OCI-M2 (cell line): Measurements from ENCODE around the gene LRP11.
"Not testable (repeated sequence)": the region's sequence is repeated elsewhere in the genome, so short reads cannot be mapped to it uniquely, and the experiment has no call there.

Experiments
- DNase-seq: peaks from one replicate; lab custom pipeline; 2025; ENCODE audit not compliant: unreplicated experiment; lab: John Stamatoyannopoulos, UW

Gene LRP11

DNA sequence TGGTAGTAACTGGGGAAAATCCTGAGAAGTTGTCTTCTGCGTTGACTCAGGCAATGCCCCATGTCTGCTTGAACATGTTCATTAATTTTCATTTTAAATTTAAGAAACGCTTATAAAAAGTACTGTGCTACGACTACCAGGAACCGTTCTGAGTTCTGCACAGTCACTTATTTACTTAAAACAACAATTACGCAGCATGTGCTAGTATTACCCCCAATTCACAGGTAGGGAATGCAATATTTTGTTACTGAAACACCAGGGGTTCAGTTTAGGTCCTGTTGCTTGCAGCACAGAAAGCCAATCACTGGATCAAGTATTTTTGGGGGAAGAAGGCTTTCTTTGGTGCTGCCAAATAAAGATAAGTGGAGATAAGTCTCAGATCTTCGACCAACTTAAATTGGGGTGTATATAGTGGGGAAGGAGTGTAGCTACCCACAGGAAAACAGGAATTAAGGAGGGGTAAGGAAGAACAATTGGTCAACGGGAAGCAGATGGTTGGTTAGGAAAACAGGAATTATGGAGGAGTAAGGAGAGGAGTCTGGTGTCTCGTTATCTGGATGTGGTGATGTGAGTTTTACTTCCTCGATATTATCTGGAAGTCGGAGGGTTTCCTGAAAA lies 5.2 kb upstream of the LRP11 start:
- DNase-seq, result no peak

DNA sequence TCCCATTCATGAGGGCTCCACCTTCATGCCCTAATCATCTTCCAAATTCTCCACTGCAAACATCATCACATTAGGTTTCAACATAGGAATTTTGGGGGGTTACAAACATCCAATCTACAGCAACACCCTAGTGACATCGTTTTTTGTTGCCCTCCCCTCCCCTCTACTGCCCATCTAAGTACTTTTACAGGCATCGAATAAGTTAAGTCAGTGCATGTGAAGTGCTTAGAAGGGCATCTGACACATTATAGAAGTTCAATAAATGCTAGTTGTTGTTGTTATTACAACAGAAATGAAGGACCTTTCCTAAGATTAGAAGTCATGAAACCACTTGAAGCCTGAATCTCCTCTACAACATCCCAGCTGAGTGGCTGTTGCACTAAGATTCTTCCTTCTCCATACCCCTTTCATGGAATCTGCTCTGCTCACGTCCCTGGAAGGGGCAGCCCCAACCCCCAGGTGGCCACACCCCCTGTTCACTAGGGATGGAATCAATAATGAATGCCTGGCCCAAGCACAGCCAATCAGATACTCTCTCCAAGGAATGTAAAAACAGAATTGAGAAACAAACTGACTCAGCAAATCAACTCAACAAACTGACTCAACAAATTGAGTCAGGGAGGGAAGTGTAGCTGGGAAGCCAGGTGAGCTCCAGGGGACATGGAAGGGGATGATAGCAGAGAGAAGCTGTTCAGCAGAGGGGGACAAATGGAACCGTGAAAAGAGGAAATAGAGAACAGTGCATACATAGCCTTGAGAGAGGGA lies 3.9 kb upstream of the LRP11 start:
- DNase-seq, result no peak

DNA sequence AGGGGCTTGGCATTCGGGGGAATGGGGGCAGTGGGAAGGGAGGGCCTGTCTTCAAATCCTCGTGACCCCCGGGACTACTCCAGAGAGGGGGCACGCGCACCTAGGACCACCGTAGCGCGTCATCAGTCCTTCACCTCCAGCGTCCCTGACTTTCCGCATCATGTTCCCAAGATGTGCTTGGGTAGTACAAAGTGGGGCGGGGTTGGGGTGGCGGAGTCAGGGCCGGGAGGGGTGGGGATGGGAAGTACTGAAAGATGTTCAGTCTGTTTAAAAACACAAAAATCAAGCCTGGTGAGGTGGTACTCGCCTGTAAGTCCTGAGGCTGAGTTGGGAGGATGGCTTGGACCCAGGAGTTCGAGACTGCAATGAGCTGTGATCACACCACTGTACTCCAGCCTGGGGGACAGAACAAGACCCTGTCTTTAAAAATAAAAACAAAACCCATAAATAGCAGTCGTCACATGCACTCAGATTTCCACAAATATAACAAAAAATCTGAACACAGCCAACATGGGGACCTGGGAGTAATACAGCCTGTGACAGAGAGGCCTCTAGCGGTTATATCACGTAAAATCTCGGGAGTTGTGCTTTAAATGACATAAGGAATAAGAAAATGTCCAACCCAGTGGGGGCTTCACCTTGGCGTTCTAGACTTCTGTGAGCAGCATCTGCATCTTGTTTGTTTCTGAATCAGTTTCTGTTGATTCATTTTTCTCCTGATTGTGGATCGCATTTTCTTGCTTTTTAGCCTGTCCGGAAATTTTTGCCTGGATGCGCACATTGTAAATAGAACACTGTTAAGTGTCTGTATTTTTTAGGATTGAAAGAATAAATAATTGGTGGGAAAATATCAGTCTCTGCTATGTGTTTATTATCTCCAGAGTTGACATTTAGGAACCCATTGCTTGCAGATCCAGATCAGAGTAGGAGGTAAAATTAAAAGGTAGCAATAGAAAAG lies 698 bp upstream of the LRP11 start:
- DNase-seq, result no peak

DNA sequence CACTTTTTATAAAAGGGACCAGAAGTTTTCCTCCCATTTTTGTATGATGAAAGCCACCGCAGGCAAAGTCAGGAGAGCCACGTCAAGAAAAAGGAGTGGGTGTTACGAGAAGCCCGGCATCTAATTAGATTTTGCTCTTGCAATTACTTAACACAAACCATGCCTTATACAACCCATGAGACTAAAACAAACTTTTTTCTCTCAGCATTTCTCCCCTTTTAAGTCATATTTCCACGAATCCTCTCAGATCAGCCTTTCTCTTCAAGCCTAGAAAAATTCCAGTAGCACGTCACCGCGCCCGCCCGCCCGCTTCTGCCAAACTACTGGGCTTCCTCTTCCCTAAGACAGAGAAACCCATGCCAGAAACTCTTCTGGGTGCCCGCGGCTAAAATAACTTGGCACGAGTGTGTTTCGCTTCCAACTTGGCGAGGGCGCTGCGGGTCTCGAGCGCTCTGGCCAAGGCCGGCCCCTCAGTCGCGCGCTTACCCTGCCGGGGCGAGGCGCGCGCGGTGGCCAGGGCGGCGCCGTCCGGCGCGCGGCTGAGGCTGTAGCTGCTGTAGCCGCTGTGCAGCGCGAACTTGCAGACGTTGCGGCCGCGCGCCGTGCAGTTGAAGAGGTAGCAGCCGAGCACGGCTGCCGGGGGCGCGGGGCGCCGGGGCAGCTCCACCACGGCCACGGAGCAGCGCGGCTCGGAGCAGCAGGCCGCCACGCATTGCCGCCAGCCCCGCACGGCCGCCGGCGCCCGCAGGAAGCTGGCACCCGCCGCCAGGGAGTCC lies 1.0 kb downstream of the LRP11 start:
- DNase-seq, result no peak

DNA sequence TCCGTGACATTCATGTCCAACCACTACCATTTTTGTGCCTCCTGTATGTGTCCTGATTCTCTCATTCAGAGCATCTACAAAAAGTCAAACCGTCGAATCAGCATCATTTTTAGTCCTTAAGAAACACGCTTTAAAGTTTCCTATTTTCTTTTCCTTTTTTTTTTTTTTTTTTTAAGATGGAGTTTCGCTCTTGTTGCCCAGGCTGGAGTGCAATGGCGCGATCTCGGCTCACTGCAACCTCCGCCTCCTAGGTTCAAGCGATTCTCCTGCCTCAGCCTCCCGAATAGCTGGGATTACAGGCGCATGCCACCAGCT lies 1.8 kb downstream of the LRP11 start:
- DNase-seq, result not testable (repeated sequence)

DNA sequence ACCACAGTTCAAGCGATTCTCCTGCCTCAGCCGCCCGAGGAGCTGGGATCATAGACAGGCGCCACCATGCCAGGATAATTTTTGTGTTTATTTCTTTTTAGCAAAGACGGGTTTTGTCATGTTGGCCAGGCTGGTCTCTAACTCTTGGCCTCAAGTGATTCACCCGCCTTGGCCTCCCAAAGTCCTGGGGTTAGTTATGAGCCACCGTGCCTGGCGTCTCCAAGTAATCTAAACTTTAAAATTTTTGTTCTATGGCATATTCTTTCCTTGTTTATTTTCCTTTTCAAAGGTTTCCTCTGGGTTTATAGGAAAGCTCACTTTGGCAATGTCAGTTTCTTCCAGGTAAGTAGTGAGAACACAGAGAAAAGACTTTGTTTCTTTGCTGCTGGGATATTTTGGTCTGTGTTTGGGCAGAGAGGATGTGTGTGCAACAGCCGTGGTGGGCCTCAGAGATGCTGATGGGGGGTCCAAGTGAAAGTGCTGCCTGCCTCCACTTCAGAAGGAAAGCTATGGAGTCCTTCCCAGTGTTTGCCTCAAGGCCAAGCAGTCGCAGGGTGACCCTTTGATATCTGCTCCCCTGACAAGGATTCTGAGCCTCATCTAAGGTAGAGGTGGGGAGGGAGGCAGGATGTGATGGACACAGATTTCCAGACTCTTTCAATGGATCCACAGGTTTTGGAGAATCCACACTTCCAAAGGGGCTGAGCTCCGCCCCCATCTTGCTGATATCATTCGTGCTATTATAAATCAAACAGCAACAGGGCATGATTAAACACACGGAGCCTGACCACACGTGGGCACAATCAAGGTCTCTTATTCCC lies 2.3 kb downstream of the LRP11 start:
- DNase-seq, result no peak

DNA sequence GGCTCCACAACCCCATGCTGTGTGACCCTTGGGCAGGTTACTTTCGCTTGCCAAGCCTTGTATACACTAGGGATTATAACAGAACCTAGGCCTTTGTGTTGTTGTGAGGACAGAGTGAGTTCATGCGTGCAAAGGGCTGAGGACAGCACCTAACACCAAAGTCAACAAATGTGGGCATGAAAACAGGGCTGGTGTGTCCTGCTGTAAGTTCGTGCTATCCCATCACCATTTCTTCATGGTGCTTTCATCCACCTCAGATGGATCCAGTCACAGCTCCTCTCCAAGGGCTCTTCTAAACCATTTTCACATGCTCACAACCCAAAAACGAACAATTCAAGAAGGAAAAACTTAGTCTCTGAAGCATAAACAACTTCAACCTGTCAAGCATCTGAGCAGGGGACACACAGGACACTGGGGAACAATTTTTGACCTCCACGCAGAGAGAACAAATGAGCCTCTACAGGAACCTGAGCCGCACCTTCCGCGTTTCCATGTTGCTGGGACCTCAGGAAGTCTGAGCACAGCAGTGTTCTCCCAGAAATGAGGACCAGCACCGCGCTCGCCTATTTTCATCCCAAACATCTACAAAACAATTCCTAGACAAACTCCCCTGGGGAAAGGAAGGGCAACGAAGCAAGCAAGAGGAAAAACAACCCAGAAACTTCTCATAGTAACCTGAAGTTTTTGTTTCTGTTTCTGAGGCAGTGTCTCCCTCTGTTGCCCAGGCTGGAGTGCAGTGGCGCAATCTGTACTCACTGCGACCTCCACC lies 3.1 kb downstream of the LRP11 start:
- no peak for DNase-seq

DNA sequence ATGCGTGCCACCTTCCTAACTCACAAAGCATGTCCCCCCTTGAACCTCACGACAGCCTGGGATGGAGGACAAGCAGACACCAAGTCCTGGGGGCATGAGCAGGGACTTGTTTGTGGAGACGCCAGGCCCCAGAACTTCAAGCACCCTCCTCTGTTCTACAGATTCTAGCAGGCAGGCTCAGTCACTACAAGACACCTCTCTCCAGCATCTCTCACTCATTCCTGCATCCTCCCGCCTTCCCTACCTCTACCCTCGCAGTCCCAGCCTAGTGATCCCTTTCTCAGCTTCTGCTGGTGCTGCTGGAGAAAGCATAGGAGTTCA lies 3.7 kb downstream of the LRP11 start:
- no peak for DNase-seq

DNA sequence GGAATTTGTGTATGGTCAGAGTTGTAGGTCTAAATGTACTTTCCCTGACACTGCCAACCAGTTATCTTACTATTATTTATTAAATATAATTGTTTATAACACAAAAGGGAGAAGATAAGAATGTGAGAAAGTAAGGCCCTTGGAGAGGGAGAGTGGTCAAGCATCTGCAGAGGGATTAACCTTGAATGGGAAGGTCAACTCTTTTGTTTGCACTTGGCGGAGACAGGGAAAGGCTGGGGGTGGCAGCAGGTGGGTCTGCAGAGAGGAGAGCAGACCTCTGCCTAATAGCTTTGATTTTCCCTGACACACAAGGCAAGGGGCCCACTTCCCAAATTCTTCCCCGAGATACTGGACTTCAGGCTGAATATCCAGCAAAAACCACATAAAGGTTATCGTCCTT lies 4.2 kb downstream of the LRP11 start:
- no peak for DNase-seq

DNA sequence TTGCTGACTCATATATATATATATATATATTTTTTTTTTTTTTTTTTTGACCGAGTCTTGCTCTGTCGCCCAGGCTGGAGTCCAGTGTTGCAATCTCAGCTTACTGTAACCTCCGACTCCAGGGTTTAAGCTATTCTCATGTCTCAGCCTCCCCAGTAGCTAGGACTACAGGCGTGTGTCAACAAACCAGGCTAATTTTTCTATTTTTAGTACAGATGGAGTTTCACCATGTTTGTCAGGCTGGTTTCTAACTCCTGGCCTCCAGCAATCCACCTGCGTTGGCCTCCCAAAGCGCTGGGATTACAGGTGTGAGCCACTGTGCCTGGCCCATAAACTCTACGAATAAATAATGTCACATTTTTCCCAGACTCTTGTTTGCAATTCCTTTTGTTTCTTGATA lies 4.8 kb downstream of the LRP11 start:
- DNase-seq, result no peak

DNA sequence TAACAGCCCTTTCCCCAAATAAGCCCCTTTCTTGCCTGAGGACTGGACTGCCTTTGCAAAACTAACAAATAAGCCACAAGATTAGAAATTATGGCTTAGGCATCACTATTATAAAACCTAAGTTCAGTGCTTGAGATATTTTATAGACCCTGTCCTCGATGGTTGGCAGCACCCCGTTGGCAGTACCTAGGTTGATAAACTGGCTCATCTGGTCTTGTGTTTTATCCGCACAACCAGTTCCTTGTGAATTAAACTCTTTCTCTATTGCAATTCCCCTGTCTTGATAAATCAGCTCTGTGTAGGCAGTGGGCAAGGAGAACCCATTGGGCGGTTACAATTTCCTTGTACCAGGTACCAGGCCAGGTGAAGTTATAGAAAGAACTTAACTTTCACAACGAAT lies 6.6 kb downstream of the LRP11 start:
- DNase-seq, result no peak

DNA sequence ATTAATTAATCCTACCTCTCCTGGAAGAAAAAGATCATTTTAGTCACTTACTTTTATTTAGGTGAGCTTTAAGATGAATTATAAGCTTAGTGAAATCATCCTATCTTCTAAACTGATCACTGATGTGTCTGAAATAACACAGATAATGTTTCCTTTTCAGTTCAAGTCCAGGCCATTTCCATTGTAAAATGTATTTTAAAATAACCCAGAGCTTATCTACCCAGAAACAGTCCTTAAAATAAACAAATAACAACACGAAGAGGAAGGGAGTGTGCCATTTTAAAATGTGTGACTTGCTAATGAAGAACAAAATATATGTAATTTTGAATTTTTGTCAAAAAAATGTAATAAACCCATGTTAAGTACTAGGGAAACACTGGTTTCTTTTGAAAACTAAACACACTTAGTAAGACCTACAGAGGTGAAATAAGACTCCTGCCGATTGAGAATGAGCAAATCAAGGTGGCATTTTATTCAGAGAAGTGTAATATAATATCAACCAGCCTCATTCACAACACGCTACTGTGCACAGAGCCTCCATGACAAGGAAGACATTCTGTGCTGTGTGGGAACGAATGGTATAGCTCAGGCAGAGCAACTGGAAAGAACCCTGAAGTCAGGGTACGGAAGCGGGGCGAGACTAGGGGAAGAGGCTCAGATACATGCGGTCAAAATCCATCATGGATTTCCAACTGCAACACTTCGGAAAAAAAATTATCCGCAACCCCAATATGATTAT lies 7.7 kb downstream of the LRP11 start:
- no peak for DNase-seq

DNA sequence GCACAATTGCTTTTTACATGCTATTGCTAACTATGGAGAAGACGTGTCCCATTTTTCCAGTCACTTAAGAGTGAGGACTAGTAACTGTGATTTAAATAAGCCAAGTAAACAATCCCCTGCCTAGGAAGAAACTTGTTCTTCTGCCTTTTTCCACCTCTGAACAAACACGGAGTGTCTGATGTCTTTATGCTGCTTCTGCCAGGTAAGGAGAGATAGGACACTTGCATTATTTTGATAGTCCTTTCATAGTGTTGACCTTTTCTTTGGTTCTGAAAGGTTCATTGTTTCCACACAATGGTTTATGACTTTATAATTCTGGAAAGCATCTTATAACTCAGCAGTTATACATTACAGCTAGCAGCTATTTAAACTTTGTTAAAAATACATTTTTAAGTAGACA lies 8.4 kb downstream of the LRP11 start:
- DNase-seq, result no peak

DNA sequence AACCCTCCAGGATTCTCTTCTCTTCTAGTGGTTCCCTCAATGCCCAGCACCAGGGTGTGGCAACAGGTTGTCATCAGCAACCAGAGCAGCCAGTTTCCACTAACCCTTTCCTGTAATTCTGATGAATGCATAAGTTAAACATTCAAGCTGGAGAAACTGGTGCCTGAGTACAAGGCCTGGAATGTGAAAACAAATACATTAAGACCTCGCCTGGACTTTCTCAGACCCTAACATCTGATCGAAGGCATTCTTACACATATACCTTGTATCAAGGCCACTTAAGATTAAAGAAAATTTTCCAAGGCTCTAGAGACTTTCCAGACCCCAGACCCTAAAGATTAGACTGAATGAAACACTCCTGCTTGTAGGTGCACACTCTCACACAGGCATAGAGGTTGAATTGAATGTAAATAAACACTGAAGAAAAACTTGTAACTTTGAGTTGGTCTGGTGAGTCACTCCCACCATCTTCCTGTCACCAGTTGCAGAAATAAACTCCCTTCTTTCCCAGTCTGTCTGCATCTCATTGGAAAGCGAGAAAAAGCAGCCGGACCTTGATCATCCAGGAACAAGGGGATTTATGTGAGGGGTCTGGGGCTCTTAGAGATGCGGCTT lies 9.0 kb downstream of the LRP11 start:
- DNase-seq, result no peak

DNA sequence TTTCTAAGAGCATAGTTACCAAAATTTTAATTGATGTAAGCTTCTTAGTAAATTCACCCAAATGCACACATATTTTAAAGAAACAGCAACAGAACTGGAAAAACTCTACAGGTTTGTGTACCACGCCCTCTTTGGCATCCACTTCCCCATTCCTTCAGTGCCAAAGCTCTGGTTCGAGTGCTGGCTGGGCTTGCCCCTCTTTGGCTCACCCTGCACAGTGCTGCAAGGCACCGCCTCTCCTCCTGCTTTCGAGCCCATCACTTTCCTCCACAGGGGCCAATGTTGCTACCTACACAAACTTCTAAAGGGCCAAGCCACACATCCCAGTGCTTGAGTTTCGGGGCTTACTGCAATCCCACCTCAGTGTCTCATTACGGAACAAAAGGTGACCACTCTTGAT lies 9.6 kb downstream of the LRP11 start:
- no peak for DNase-seq

DNA sequence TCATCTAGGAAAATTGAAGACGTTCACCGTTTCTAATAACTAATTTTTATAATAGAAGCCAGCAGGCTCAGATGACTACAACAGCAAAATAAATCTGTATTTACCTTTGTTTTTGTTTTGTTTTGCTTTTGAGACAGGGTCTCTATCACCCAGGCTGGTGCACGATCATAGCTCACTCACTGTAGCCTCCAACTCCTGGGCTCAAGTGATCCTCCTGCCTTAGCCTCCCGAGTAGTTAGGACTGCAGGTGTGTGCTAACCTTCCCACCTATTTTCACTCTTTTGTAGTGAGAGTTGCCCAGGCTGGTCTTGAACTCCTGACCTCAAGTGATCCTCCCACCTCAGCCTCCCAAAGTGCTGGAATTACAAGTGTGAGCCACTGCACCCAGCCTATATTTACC lies 10.1 kb downstream of the LRP11 start:
- DNase-seq, result not testable (repeated sequence)

DNA sequence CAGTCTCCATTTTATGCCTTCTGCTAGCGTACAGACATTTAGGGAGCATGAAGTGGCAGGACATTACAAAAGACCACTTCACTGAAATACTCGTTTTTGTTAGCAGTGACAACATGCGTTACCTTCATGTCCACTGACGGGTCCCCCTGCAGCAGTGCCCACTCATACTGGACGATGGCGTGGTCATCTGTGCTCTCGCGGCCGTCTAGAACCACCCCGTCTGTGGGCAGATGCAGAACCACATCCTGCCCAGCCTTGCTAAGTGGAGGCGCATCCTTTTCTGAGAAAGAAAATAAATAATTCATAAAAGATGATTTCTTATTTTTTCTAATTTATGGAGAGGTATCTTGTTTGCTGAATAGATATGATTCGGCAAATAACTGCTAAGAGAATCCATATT lies 11.3 kb downstream of the LRP11 start:
- no peak for DNase-seq

DNA sequence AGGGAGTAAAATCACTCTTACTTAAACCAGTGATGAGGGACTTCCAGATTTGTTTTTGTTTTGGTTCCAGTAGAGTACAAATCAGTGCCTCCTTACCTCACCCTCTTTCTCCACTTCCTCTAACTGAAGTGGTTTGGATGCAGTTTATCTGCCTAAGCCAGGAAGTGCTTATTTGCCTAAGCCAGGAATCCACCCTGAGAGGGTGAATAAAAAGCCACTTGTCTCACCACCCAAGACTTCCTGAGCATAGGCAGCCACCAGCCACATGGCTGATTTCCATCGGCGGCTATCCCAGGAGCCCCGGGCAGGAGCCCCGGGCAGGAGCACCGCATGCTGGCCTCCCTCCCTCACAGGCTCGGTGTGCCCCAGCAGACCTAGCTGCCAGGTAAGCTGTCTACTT lies 12.0 kb downstream of the LRP11 start:
- no peak for DNase-seq
